ENCODE data around the gene NT5M.

Gene NT5M

GRCh38 chr17:17393976-17394375 is 90.8 kb downstream of the NT5M start:
- DNase-seq (ENCODE audit: low read depth in 2 of 2), result no peak

- no peak for DNase-seq (ENCODE audit: low read depth in 2 of 2)
Measured at GRCh38 chr17:17394494-17394893, 91.3 kb downstream of the NT5M start.

- DNase-seq (ENCODE audit: low read depth in 2 of 2), result no peak
Measured at GRCh38 chr17:17395246-17395802, 92.2 kb downstream of the NT5M start.

- DNase-seq (ENCODE audit: low read depth in 2 of 2), result no peak
Measured at GRCh38 chr17:17395885-17396284, 92.7 kb downstream of the NT5M start.

Measured in stimulated activated CD4-positive, alpha-beta T cell treated with anti-CD3 and anti-CD28 coated beads, Interleukin-1b, Interleukin-23, amount 100 ng/mL, for 1 hour (primary cell).